Activated T-helper 1 cell treated with anti-CD3 and anti-CD28 coated beads, Interleukin-12 subunit alpha, Interleukin-12 subunit beta, Interleukin-2, Interleukin-4 antibody, amounts not matched to agents 30 ng/mL and 10 ng/mL and 1 ng/mL, durations not matched to agents 14 hours and 24 hours and 36 hours (primary cell): ENCODE data around the gene JAGN1. TPM values are rescaled to one million over a fixed set of nuclear protein-coding genes. Genes with fewer than 3 reads are reported as not detected.
"Not testable (repeated sequence)": the region's sequence is repeated elsewhere in the genome, so short reads cannot be mapped to it uniquely, and the experiment has no call there.

ENCODE experiments used
- DNase-seq: peaks from one replicate; pipeline ENCODE4 v3.0.0; 2021; ENCODE audit warnings: low spot score
- H3K27ac Mint-ChIP-seq: one replicate; pipeline ENCODE4 v1.8.0; 2021; ENCODE audit warnings: mild to moderate bottlenecking, mixed read lengths
- H3K27me3 Mint-ChIP-seq: one replicate; pipeline ENCODE4 v1.8.0; 2022; ENCODE audit warnings: mild to moderate bottlenecking, moderate library complexity, mixed read lengths; ENCODE audit not compliant: insufficient read depth
- H3K36me3 Mint-ChIP-seq: one replicate; pipeline ENCODE4 v1.8.0; 2021; ENCODE audit warnings: low read depth, mixed read lengths
- H3K4me1 Mint-ChIP-seq: one replicate; pipeline ENCODE4 v1.8.0; 2021; ENCODE audit warnings: low read depth, mixed read lengths
- H3K4me3 Mint-ChIP-seq: one replicate; pipeline ENCODE4 v1.8.0; 2021; ENCODE audit warnings: mild to moderate bottlenecking, moderate library complexity, mixed read lengths
- H3K9me3 Mint-ChIP-seq: one replicate; pipeline ENCODE4 v1.8.0; 2021; ENCODE audit warnings: mixed read lengths
- intact Hi-C: fragments of 100-400 bp; cut with micrococcal nuclease; formaldehyde crosslinking; loops from one replicate; pipeline ENCODE4 v1.15.1; 2024
- total RNA-seq: library from RNA; stranded (reverse); gene quantifications from 2 replicates; pipeline ENCODE4 v1.2.3, GENCODE V29; 2022

JAGN1 gene
- total RNA-seq, 1 donor from 2014 or later: 42.4 TPM

DNA sequence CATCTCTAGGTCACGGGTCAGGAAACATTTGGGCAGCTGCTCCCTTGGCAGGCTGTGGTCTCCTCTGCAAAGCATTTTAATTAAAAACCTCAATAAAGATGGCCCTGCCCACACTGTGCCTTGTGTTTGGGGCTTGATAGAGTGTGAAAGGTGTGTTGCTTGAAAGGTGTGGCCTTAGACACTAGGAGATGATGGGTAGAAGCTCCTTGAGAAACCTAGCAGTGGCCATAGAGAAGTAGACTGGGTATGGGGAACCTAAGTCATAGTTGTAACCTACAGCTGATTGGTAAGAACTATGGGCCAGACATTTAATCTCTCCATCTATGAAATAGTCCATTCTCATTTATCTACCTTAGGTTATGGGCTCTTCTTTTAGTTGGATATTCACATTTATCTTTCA, 3.3 kb downstream of the JAGN1 start:
- no peaks in the 10 kb centered on the region for H3K9me3 Mint-ChIP-seq
- intact Hi-C loops: loop anchor here (5.0 kb wide), 3 partner anchors 249 to 931 kb away; partner anchors contain the start of genes RAD18, SETD5 and VHL
- H3K4me3 Mint-ChIP-seq: no peak overlapping the region
- no peaks in the 10 kb centered on the region for H3K27me3 Mint-ChIP-seq
- DNase-seq: no peak
- H3K27ac Mint-ChIP-seq: peak overlapping the region; percentile 43
- peaks cover 37% of the 10 kb centered on the region for H3K36me3 Mint-ChIP-seq
- peaks cover 50% of the 10 kb centered on the region for H3K4me1 Mint-ChIP-seq

DNA sequence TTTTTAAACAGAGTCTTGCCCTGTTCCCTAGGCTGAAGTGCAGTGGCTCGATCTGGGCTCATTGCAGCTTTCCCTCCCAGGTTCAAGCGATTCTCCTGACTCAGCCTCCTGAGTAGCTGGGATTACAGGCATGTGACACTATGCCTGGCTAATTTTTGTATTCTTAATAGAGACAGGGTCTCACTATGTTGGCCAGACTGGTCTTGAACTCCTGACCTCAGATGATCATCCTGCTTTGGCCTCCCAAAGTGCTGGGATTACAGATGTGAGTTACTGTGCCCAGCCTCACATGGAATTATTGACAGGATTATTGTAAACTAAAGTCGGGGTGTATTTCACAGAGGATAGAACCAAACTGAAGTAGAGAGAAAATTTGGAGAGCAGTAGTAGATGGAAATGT, 5.3 kb downstream of the JAGN1 start:
- DNase-seq, intact Hi-C loops, H3K27me3 Mint-ChIP-seq, H3K9me3 Mint-ChIP-seq, H3K27ac Mint-ChIP-seq, H3K4me3 Mint-ChIP-seq: not testable (repeated sequence)
- Mint-ChIP-seq H3K4me1 (peaks cover 41% of the 10 kb centered on the region), H3K36me3 (peaks cover 36% of the 10 kb centered on the region)

DNA sequence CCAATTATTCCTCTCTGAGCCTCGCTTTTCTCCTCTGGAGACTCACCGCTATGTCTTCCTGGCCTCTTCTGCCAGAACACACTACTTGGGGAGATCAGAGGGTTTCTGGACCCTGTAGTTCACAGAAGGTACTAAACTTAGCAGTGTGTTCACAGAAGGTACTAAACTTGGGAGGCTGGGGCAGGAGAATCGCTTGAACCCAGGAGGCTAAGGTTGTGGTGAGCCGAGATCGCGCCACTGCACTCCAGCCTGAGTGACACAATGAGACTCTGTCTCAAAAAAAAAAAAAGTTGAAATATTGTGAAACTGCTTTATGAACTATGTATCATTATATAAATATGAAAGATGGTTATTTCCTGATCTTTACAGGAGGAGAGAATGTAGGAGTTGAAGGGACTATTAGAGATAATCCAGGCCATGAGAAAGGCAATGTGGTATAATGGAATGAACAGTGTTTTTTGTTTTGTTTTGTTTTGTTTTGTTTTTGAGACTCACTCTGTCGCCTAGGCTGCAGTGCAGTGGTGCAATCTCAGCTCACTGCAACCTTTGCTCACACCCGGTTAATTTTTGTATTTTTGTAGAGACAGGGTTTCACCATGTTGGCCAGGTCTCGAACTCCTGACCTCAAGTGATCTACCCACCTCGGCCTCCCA, 6.5 kb downstream of the JAGN1 start:
- Mint-ChIP-seq H3K36me3 (peaks cover 30% of the 10 kb centered on the region), H3K4me1 (peaks cover 51% of the 10 kb centered on the region), H3K27ac (peak overlapping the region; percentile 25)
- H3K27me3 Mint-ChIP-seq, intact Hi-C loops, H3K4me3 Mint-ChIP-seq, H3K9me3 Mint-ChIP-seq, DNase-seq: not testable (repeated sequence)

DNA sequence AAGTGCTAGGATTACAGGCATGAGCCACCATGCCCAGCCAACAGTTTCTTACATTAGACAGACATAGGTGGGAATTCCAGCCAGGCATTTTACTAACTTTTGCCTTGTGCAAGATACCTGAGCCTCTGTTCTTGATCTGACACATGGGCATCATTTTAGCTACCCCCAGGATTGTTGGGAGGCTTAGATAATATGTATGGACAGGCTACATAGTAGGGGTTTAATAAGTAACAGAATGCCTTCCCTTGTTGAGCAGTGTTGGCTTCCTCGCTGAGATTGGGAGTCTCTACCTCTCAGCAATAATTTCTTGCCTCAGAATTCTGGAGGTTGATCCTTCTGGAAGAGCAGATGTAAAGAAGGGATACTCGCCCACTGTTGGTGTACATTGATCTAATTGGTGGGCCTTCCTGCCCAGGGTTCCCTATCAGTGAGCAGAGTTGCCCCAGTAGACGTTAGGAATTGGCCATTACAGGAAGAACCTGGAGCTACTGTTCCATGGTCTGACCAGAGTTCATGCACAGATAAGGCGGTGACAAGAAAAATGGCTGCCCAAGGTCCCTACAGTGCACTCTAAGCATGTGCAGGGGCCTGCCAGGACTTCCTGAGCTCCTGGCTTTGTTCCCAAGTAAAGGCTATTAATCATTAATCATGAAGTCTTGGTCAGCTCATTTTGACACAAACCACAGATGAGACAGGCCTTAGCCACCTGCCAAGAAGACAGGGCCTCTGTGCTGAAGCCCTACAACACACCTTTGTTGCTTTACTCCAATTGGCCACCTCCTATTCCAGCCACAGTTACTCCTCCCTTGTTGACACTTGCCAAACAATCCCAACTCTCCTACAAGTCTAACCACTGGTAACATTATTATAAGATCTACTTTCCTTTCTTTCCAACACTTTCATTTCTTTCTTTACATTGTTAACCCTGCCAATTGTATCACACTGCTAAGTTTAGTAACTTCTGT, 7.3 kb downstream of the JAGN1 start:
- H3K9me3 Mint-ChIP-seq: no peaks in the 10 kb centered on the region
- H3K27ac Mint-ChIP-seq: no peak overlapping the region
- no peak overlapping the region for H3K4me3 Mint-ChIP-seq
- DNase-seq: no peak
- peaks cover 53% of the 10 kb centered on the region for H3K4me1 Mint-ChIP-seq
- H3K36me3 Mint-ChIP-seq: peaks cover 23% of the 10 kb centered on the region
- intact Hi-C loops: no loop called here
- no peaks in the 10 kb centered on the region for H3K27me3 Mint-ChIP-seq

DNA sequence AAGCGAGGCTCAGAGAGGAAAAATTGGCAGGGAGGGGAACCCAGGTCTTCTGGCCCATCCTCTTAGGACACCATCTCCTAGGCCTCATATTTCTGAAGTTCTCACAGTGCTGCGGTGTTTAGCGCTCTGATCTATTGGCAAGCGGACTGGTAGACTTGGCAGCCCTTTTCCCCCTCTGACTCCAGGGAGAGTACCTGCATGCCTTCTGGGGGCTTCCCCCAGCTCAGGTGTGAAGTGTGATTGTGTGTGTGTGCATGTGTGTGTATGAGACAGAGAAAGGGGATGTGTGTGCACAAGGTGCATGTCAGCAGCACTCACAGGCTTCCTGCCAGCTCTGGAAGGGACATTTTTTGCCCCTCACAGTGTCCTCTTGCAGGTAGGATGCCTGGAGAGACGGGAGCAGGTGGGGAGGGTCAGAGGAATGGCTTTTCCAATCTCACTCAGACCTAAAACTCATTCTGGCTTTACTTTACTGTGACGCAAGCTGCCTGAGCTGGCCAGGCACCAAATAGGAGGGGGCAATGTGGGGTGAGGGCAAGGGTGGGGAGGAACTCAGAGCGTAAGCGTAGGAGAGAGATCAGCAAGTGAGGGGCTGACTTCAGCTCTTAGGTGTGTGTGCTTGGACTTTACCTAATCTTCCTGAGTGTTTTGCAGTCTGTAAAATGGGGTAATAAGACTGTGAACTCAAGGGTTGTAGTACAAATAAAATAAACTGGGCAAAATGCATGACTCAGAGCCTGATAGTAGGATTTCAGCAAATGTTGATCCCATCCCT, 8.2 kb downstream of the JAGN1 start:
- H3K9me3 Mint-ChIP-seq: no peaks in the 10 kb centered on the region
- peaks cover 56% of the 10 kb centered on the region for H3K4me1 Mint-ChIP-seq
- intact Hi-C loops: no loop called here
- H3K27me3 Mint-ChIP-seq: no peaks in the 10 kb centered on the region
- H3K36me3 Mint-ChIP-seq: peaks cover 16% of the 10 kb centered on the region
- no peak for DNase-seq
- H3K4me3 Mint-ChIP-seq: no peak overlapping the region
- H3K27ac Mint-ChIP-seq: no peak overlapping the region

DNA sequence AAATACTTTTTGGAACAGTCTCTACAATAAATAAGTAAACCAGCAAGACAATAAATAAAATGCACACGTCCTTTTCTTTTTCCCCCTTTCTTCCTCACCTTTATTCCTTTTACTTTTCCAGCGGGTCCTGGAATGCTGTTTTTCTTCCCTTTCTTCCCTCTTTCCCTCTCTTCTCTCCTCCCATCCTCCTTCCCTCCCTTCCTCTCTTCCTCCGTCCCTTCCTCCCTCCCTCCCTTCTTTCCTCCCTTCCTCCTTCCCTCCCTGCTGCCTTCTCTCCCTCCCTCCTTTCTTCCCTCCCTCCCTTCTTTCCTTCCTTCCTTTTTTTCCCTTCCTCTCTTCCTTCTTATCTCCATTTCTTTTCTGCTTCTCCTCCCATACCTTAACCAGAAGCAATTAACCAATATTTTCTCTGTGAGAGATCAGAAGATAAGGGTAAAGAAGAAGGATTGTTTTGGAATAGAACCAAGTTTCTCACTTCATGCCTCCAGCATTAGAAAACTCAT, 8.9 kb downstream of the JAGN1 start:
- Mint-ChIP-seq H3K9me3 (no peaks in the 10 kb centered on the region), H3K4me1 (peaks cover 54% of the 10 kb centered on the region), H3K36me3 (peaks cover 9% of the 10 kb centered on the region), H3K27ac (no peak overlapping the region), H3K4me3 (no peak overlapping the region), H3K27me3 (no peaks in the 10 kb centered on the region)
- intact Hi-C loops: no loop called here
- no peak for DNase-seq

DNA sequence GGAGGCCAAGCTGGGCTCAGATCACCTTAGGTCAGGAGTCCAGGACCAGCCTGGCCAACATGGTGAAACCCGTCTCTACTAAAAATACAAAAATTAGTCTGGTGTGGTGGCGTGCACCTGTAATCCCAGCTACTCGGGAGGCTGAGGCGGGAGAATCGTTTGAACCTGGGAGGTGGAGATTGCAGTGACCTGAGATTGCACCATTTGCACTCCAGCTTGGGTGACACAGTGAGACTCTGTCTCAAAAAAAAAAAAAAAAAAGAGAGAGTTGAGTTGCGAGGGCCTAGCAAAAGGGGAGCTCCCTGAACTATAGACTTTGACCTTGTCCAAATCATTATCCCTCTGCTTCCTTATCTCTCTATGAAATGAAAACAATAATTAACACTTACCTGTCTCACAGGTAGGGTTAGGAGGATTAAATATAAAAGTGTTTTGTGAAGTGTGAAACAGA, 10.6 kb downstream of the JAGN1 start:
- peak overlapping the region; percentile 23 for H3K4me3 Mint-ChIP-seq
- DNase-seq, H3K27me3 Mint-ChIP-seq, H3K9me3 Mint-ChIP-seq, intact Hi-C loops, H3K36me3 Mint-ChIP-seq: not testable (repeated sequence)
- peaks cover 47% of the 10 kb centered on the region for H3K4me1 Mint-ChIP-seq
- H3K27ac Mint-ChIP-seq: peak overlapping the region; percentile 22

DNA sequence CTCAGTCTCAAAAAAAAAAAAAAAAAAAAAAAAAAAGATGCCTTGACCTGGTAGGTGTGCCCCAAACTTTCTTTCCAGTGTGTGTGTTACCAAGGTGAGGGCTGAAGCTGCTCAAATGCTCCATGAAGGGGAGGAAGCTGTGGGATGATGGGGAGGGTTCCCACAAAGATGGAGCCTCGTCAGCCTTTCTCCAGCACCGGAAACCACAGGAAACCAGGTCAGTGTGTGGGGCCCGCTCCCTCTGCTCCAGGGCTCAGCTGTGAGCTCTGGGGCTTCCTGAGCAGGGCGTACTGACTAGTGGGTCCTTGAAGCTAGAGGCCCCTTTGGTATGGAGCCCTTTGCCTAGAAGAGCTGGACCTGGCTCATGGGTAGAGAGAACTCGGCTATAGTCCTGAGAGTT, 11.6 kb downstream of the JAGN1 start:
- intact Hi-C loops: loop anchor here (1.0 kb wide), 1 partner anchor 12 kb away; the partner anchor contains the start of gene JAGN1
- Mint-ChIP-seq H3K36me3 (no peaks in the 10 kb centered on the region), H3K4me3 (peak overlapping the region; percentile 74), H3K4me1 (peaks cover 42% of the 10 kb centered on the region), H3K27me3 (no peaks in the 10 kb centered on the region), H3K9me3 (no peaks in the 10 kb centered on the region), H3K27ac (peak overlapping the region; percentile 71)
- peak; percentile 36 for DNase-seq

DNA sequence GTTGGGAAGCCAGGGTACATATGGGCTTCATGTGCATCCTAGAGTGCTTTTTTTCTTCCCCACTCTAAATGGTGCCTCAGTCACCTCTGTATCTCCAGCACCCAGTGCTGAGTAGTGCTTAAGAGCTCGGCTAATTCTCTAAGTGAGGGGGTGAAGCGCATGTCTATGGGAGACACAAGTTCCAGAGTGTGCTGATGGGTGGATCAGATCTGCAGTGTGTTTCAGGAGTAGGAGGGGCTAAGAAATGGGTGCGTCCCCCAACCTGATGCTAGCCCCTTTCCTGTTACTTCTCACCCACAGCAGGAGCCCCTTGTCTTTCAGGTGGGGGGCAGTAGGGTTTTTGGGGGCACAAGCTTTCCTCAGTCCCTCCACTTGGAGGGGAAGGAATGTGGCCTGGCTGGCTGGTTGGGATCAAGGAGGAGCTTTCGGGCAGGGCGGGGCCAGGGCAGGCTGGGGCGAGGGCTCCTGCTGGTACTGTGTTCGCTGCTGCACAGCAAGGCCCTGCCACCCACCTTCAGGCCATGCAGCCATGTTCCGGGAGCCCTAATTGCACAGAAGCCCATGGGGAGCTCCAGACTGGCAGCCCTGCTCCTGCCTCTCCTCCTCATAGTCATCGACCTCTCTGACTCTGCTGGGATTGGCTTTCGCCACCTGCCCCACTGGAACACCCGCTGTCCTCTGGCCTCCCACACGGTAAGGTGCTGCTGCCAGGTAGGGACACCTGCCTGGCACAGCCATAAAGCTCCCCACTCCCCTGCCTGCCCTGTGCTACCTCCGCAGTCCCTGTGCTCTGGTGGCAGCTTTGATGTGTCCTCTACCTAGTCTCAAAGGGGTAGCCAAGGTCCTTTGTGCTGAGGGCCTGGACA, 12.2 kb downstream of the JAGN1 start, which contains the start of gene IL17RE:
IL17RE (plus strand) TSS at position 477 of the 866 bp plus-strand sequence; CDS start at position 562, 85 bp downstream.
- intact Hi-C loops: loop anchor here (1.0 kb wide), 2 partner anchors 12 to 14 kb away; partner anchors contain the start of gene JAGN1
- no peaks in the 10 kb centered on the region for H3K36me3 Mint-ChIP-seq

DNA sequence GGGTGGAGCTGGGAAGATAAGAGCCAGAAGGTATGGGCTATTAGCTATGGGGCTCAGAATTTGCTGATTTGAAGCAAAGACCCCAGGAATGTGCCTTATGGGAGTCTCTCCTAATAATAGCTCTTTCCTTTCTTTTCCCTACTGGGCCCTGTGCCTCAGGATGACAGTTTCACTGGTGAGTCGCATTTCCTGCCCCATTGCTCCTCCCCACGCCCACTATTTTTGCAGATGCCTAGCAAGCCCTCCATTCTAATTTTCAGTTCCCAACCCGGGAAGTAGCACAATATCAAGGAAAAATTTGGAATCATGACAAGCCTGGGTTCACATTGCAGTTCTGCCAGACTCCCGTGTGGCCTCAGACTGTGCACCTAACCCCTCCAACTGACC, 12.8 kb downstream of the JAGN1 start:
- H3K9me3 Mint-ChIP-seq: no peaks in the 10 kb centered on the region
- peak overlapping the region; percentile 74 for H3K4me3 Mint-ChIP-seq
- peak overlapping the region; percentile 90 for H3K27ac Mint-ChIP-seq
- intact Hi-C loops: loop anchor here (1.0 kb wide), 1 partner anchor 13 kb away; no protein-coding TSS in a partner anchor
- peaks cover 37% of the 10 kb centered on the region for H3K4me1 Mint-ChIP-seq
- DNase-seq: no peak
- no peaks in the 10 kb centered on the region for H3K36me3 Mint-ChIP-seq
- no peaks in the 10 kb centered on the region for H3K27me3 Mint-ChIP-seq

More for the DNA sequence above, 12.2 kb downstream of the JAGN1 start, which contains the start of gene IL17RE:
- Mint-ChIP-seq H3K27me3 (no peaks in the 10 kb centered on the region), H3K27ac (peak within 1 kb of the TSS; percentile 90), H3K4me3 (peak within 1 kb of the TSS; percentile 74), H3K9me3 (no peaks in the 10 kb centered on the region), H3K4me1 (peaks cover 42% of the 10 kb centered on the region)
- no peak for DNase-seq

DNA sequence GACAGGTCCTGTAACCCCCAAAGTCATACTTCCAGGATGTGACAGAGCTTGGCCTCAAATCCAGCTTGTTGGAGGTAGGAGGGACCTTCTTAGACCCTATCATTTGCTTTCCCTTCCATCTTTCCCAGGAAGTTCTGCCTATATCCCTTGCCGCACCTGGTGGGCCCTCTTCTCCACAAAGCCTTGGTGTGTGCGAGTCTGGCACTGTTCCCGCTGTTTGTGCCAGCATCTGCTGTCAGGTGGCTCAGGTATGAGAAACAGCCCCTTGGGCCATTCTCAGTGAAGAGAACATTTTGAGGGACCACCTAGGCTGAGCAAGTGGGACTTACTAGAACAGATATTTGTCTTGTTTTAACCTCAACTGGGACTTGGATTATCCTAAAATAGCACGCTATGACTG, 13.5 kb downstream of the JAGN1 start:
- intact Hi-C loops: loop anchor here (1.0 kb wide), 1 partner anchor 12 kb away; no protein-coding TSS in a partner anchor

More for the DNA sequence above, 13.5 kb downstream of the JAGN1 start:
- no peaks in the 10 kb centered on the region for H3K27me3 Mint-ChIP-seq
- peaks cover 32% of the 10 kb centered on the region for H3K4me1 Mint-ChIP-seq
- no peak overlapping the region for H3K27ac Mint-ChIP-seq
- DNase-seq: no peak
- H3K4me3 Mint-ChIP-seq: peak overlapping the region; percentile 19
- H3K9me3 Mint-ChIP-seq: no peaks in the 10 kb centered on the region
- H3K36me3 Mint-ChIP-seq: no peaks in the 10 kb centered on the region
